HepG2 (cell line): ENCODE results near the gene HUNK. TPM values are rescaled to one million over a fixed set of nuclear protein-coding genes. Genes with fewer than 3 reads are reported as not detected.

ENCODE experiments used
- ARID4A ChIP-seq: sonication (generic); formaldehyde crosslinking; IDR thresholded peaks from 2 replicates; pipeline ENCODE4 v1.5.0; 2020; ENCODE audit warnings: mild to moderate bottlenecking, missing genetic modification reagents, borderline replicate concordance
- ARID5B ChIP-seq: IDR thresholded peaks from 2 replicates; pipeline ENCODE4 v1.4.0; 2020; ENCODE audit warnings: mild to moderate bottlenecking, missing genetic modification reagents
- FOXK1 ChIP-seq: sonication (generic); formaldehyde crosslinking; IDR thresholded peaks from 2 replicates; pipeline ENCODE4 v1.4.0; 2020; ENCODE audit warnings: low read depth, missing genetic modification reagents, borderline replicate concordance
- MTF2 ChIP-seq: sonication (generic); formaldehyde crosslinking; IDR thresholded peaks from 2 replicates; pipeline ENCODE4 v1.5.0; 2020; ENCODE audit warnings: missing genetic modification reagents, borderline replicate concordance
- NR3C1 ChIP-seq: sonication (generic); formaldehyde crosslinking; IDR thresholded peaks from 2 replicates; pipeline ENCODE4 v1.4.0; 2020; ENCODE audit warnings: missing genetic modification reagents
- PAXIP1 ChIP-seq: sonication (generic); formaldehyde crosslinking; conservative IDR thresholded peaks from 2 replicates; pipeline ENCODE4 v1.4.0; 2020; ENCODE audit warnings: mild to moderate bottlenecking, missing genetic modification reagents, moderate library complexity
- RFXANK ChIP-seq: IDR thresholded peaks from 2 replicates; pipeline ENCODE4 v1.6.1; 2016
- SUZ12 ChIP-seq: fragments of 150-350 bp; IDR thresholded peaks from 2 replicates; pipeline ENCODE4 v1.6.1; 2014; ENCODE audit warnings: low read depth, low read length
- ZBTB37 ChIP-seq: sonication (generic); formaldehyde crosslinking; IDR thresholded peaks from 2 replicates; pipeline ENCODE4 v1.4.0; 2020; ENCODE audit warnings: mild to moderate bottlenecking, missing genetic modification reagents
- ZC3H4 ChIP-seq: sonication (generic); formaldehyde crosslinking; IDR thresholded peaks from 2 replicates; pipeline ENCODE4 v1.4.0; 2020; ENCODE audit warnings: missing genetic modification reagents, borderline replicate concordance
- ZFAT ChIP-seq: sonication (generic); formaldehyde crosslinking; conservative IDR thresholded peaks from 2 replicates; pipeline ENCODE4 v1.8.1; 2023; ENCODE audit warnings: missing genetic modification reagents, inconsistent platforms
- ZFP36 ChIP-seq: fragments of 150-350 bp; IDR thresholded peaks from 2 replicates; pipeline ENCODE4 v1.6.1; 2018; ENCODE audit warnings: borderline replicate concordance, low read length, low read depth; ENCODE audit not compliant: partially characterized antibody
- ZFY ChIP-seq: sonication (generic); formaldehyde crosslinking; IDR thresholded peaks from 2 replicates; pipeline ENCODE4 v1.4.0; 2020; ENCODE audit warnings: missing genetic modification reagents
- ZNF331 ChIP-seq: sonication (generic); formaldehyde crosslinking; IDR thresholded peaks from 2 replicates; pipeline ENCODE4 v1.4.0; 2020; ENCODE audit warnings: missing genetic modification reagents
- ZNF558 ChIP-seq: sonication (generic); formaldehyde crosslinking; IDR thresholded peaks from 2 replicates; pipeline ENCODE4 v1.9.0; 2022; ENCODE audit warnings: mild to moderate bottlenecking, missing genetic modification reagents, borderline replicate concordance
- ZNF713 ChIP-seq: sonication (generic); formaldehyde crosslinking; IDR thresholded peaks from 2 replicates; pipeline ENCODE4 v1.4.0; 2020; ENCODE audit warnings: mild to moderate bottlenecking, missing genetic modification reagents
- ZNF737 ChIP-seq: sonication (generic); formaldehyde crosslinking; IDR thresholded peaks from 2 replicates; pipeline ENCODE4 v1.5.0; 2020; ENCODE audit warnings: missing genetic modification reagents, mild to moderate bottlenecking, borderline replicate concordance
- ZNF850 ChIP-seq: sonication (generic); formaldehyde crosslinking; conservative IDR thresholded peaks from 2 replicates; pipeline ENCODE4 v1.9.0; 2021; ENCODE audit warnings: mild to moderate bottlenecking, missing genetic modification reagents
- polyA plus RNA-seq, 8 experiments: library from polyadenylated mRNA; depleted of rRNA in 3 of 8; stranded (reverse) in 7 of 8; unstranded in 1 of 8; fragments of >200 nt; fragmentation: Illumina TruSeq in 4 of 8; extraction: Trizol in 4 of 8; gene quantifications; 2 replicates each; pipeline versions ENCODE4 v1.2.1 to v1.2.3, GENCODE V29; 2011 to 2016; ENCODE audit warnings: low read depth in 4 of 8, missing spikeins in 1 of 8, mixed read lengths in 1 of 8; ENCODE audit not compliant: insufficient read depth in 1 of 8
- total RNA-seq, 5 experiments: library from RNA; depleted of rRNA; stranded (reverse); fragments of >200 nt; fragmentation: Illumina TruSeq; extraction: Trizol; gene quantifications; 2 replicates each; pipeline ENCODE4 v1.2.3, GENCODE V29; 2016; ENCODE audit warnings: low read depth in 1 of 5

The HUNK gene
- total and polyA plus RNA-seq, 2 of the 13 experiments (the other 11 are each of a cell fraction or from before 2014, with no cell fraction given), result 1.8 to 1.9 TPM

- TF ChIP-seq RFXANK (no peak), NR3C1 (no peak), ZNF850 (CRISPR knock-in tag) (no peak), ZNF558 (CRISPR knock-in tag) (no peak), ARID4A (CRISPR knock-in tag) (no peak), FOXK1 (CRISPR knock-in tag) (no peak), ZFAT (CRISPR knock-in tag) (no peak), ZFY (CRISPR knock-in tag) (no peak), PAXIP1 (CRISPR knock-in tag) (peak; percentile 31; the same call in 1 of the 2 replicates), ZNF331 (CRISPR knock-in tag) (0 out of 2 replicates have a peak, but pooled peaks have one; percentile 34), ZNF737 (CRISPR knock-in tag) (no peak), ZNF713 (CRISPR knock-in tag) (no peak), MTF2 (no peak), ARID5B (CRISPR knock-in tag) (peak; percentile 64; the same call in 1 of the 2 replicates), ZBTB37 (CRISPR knock-in tag) (no peak), ZFP36 (no peak), SUZ12 (no peak), ZC3H4 (CRISPR knock-in tag) (no peak)
Observed at GRCh38 chr21:31915566-31915965, 42.7 kb downstream of the HUNK start (continued).
